HG02798 (cell line): ENCODE measurements around the gene DNMT1.

Source experiments
- ATAC-seq: cut with Tn5 transposase; IDR thresholded peaks from one replicate; pipeline ENCODE4 v1.9.1; 2021; ENCODE audit warnings: mild to moderate bottlenecking; ENCODE audit not compliant: unreplicated experiment, poor library complexity

The DNMT1 gene

GRCh38 chr19:10143681-10144080 is 51.1 kb downstream of the DNMT1 start:
- ATAC-seq, result no peak

GRCh38 chr19:10142701-10143375 is 51.9 kb downstream of the DNMT1 start:
- no peak for ATAC-seq

- no peak for ATAC-seq
Measured at GRCh38 chr19:10141973-10142372, 52.8 kb downstream of the DNMT1 start.

GRCh38 chr19:10141479-10141878 is 53.3 kb downstream of the DNMT1 start:
- no peak for ATAC-seq

- ATAC-seq, result no peak
Measured at GRCh38 chr19:10139952-10140351, 54.8 kb downstream of the DNMT1 start.

- ATAC-seq, result no peak
Measured at GRCh38 chr19:10138879-10139795, 55.6 kb downstream of the DNMT1 start.

GRCh38 chr19:10137751-10138682 is 56.7 kb downstream of the DNMT1 start:
- no peak for ATAC-seq

GRCh38 chr19:10136936-10137335 is 57.8 kb downstream of the DNMT1 start:
- no peak for ATAC-seq

GRCh38 chr19:10135551-10136334 is 59.0 kb downstream of the DNMT1 start:
- ATAC-seq, result no peak

GRCh38 chr19:10134040-10134439 is 60.7 kb downstream of the DNMT1 start:
- ATAC-seq, result no peak

GRCh38 chr19:10133596-10133995 is 61.2 kb downstream of the DNMT1 start:
- ATAC-seq, result no peak

- no peak for ATAC-seq
Measured at GRCh38 chr19:10132905-10133304, 61.8 kb downstream of the DNMT1 start.

- no peak for ATAC-seq
Measured at GRCh38 chr19:10126213-10126639, 68.5 kb downstream of the DNMT1 start.

GRCh38 chr19:10124429-10124828 is 70.3 kb downstream of the DNMT1 start:
- no peak for ATAC-seq

- no peak for ATAC-seq
Measured at GRCh38 chr19:10122045-10122444, 72.7 kb downstream of the DNMT1 start.

- no peak for ATAC-seq
Measured at GRCh38 chr19:10120538-10121189, 74.1 kb downstream of the DNMT1 start.

- no peak for ATAC-seq
Measured at GRCh38 chr19:10118960-10119359, 75.8 kb downstream of the DNMT1 start.

GRCh38 chr19:10116866-10117616 is 77.7 kb downstream of the DNMT1 start:
- ATAC-seq, result no peak
